Esophagus squamous epithelium (tissue), 4 donors: ENCODE measurements around the gene AGTR1.

Experiments
- CTCF ChIP-seq, 6 experiments: fragments of 450-650 bp in 4 of 6; fragments of 200-600 bp in 2 of 6; sonication (generic) in 2 of 6; IDR thresholded peaks; one replicate each; pipeline ENCODE4 v1.5.1; 2016 to 2019; ENCODE audit warnings: antibody characterized with exemption in 6 of 6, mild to moderate bottlenecking in 4 of 6, moderate library complexity in 4 of 6
- POLR2A ChIP-seq, 4 donors: fragments of 450-650 bp; IDR thresholded peaks; one replicate each; pipeline ENCODE4 v1.6.1; 2017; ENCODE audit warnings: antibody characterized with exemption in 4 of 4, mild to moderate bottlenecking in 4 of 4, moderate library complexity in 3 of 4

- TF ChIP-seq CTCF (IDR thresholded peaks at IDR 0.05) (no peak), POLR2A (IDR thresholded peaks at IDR 0.05) (no peak)
These were observed 38.2 kb upstream of the AGTR1 start for GRCh38 chr3:148659512-148659911.
